Activated T-cell treated with anti-CD3 and anti-CD28 coated beads, Interleukin-2, amount 50 U/mL, for 48 hours (primary cell): ENCODE data around the gene SLC24A3.

Experiments used
- DNase-seq, 2 experiments: peaks; one replicate each; pipeline ENCODE4 v3.0.0-alpha.2; 2020

SLC24A3 gene

GRCh38 chr20:19511931-19512330 lies 299.5 kb downstream of the SLC24A3 start:
- DNase-seq, result no peak

- no peak for DNase-seq
These were observed 300.6 kb downstream of the SLC24A3 start for GRCh38 chr20:19512886-19513677.

GRCh38 chr20:19515074-19515473 lies 302.6 kb downstream of the SLC24A3 start:
- DNase-seq, result no peak

GRCh38 chr20:19519466-19519865 lies 307.0 kb downstream of the SLC24A3 start:
- no peak for DNase-seq

- no peak for DNase-seq
These were observed 307.8 kb downstream of the SLC24A3 start for GRCh38 chr20:19520261-19520660.

- DNase-seq, result no peak
These were observed 309.8 kb downstream of the SLC24A3 start for GRCh38 chr20:19522071-19522801.

- DNase-seq, result no peak
These were observed 310.6 kb downstream of the SLC24A3 start for GRCh38 chr20:19522836-19523590.

GRCh38 chr20:19524691-19525090 lies 312.2 kb downstream of the SLC24A3 start:
- no peak for DNase-seq

GRCh38 chr20:19527509-19527908 lies 315.1 kb downstream of the SLC24A3 start:
- DNase-seq, result no peak

GRCh38 chr20:19528286-19529030 lies 316.0 kb downstream of the SLC24A3 start:
- DNase-seq, result no peak

- DNase-seq, result no peak
These were observed 317.6 kb downstream of the SLC24A3 start for GRCh38 chr20:19530006-19530405.

- DNase-seq, result no peak
These were observed 319.0 kb downstream of the SLC24A3 start for GRCh38 chr20:19531446-19531845.

- no peak for DNase-seq
These were observed 326.1 kb downstream of the SLC24A3 start for GRCh38 chr20:19538556-19538955.

GRCh38 chr20:19539191-19539590 lies 326.7 kb downstream of the SLC24A3 start:
- DNase-seq, result no peak

- DNase-seq, result peak; percentile 54 to 62
These were observed 327.9 kb downstream of the SLC24A3 start for GRCh38 chr20:19540392-19540791.

- no peak for DNase-seq
These were observed 330.7 kb downstream of the SLC24A3 start for GRCh38 chr20:19543101-19543500.

- no peak for DNase-seq
These were observed 332.2 kb downstream of the SLC24A3 start for GRCh38 chr20:19544684-19545083.

- DNase-seq, result no peak
These were observed 334.2 kb downstream of the SLC24A3 start for GRCh38 chr20:19546648-19547047.

GRCh38 chr20:19547547-19547946 lies 335.1 kb downstream of the SLC24A3 start:
- no peak for DNase-seq

GRCh38 chr20:19549896-19550295 lies 337.5 kb downstream of the SLC24A3 start:
- no peak for DNase-seq

GRCh38 chr20:19552221-19553180 lies 340.1 kb downstream of the SLC24A3 start:
- DNase-seq, result no peak

GRCh38 chr20:19554666-19555065 lies 342.2 kb downstream of the SLC24A3 start:
- no peak for DNase-seq
